Left kidney (tissue), 2 donors: Measurements from ENCODE around the gene PTPRH. TPM values are rescaled to one million over a fixed set of nuclear protein-coding genes. Genes with fewer than 3 reads are reported as not detected.
"Not testable (repeated sequence)": the region's sequence is repeated elsewhere in the genome, so short reads cannot be mapped to it uniquely, and the experiment has no call there.

ENCODE experiments used
- DNase-seq: peaks from one replicate; pipeline ENCODE4 v3.0.0-alpha.2; 2013
- polyA plus RNA-seq: library from polyadenylated mRNA; unstranded; fragments of 120-200 nt; gene quantifications from one replicate; pipeline ENCODE4 v1.2.1, GENCODE V29; 2013; ENCODE audit not compliant: insufficient read length

PTPRH gene
- polyA plus RNA-seq, 1 donor, result 0.07 TPM

GRCh38 chr19:55226788-55227187 is 17.5 kb upstream of the PTPRH start:
- no peak for DNase-seq

- DNase-seq, result no peak
Measured at GRCh38 chr19:55226273-55226672, 17.0 kb upstream of the PTPRH start.

- DNase-seq, result no peak
Measured at GRCh38 chr19:55225415-55225958, 16.2 kb upstream of the PTPRH start.

GRCh38 chr19:55224679-55225414 is 15.5 kb upstream of the PTPRH start:
- DNase-seq, result not testable (repeated sequence)

GRCh38 chr19:55224038-55224665 is 14.9 kb upstream of the PTPRH start:
- no peak for DNase-seq

- no peak for DNase-seq
Measured at GRCh38 chr19:55223291-55224037, 14.2 kb upstream of the PTPRH start.

GRCh38 chr19:55220525-55220924 is 11.2 kb upstream of the PTPRH start:
- DNase-seq, result no peak

GRCh38 chr19:55216461-55217198 is 7.3 kb upstream of the PTPRH start:
- peak; percentile 78 for DNase-seq

- DNase-seq, result no peak
Measured at GRCh38 chr19:55213547-55213946, 4.2 kb upstream of the PTPRH start.

GRCh38 chr19:55212447-55212846 is 3.1 kb upstream of the PTPRH start:
- no peak for DNase-seq

GRCh38 chr19:55209693-55210472 is 582 bp upstream of the PTPRH start:
- no peak for DNase-seq

GRCh38 chr19:55206664-55207500 is 2.4 kb downstream of the PTPRH start:
- DNase-seq, result peak; percentile 31

GRCh38 chr19:55202199-55202598 is 7.1 kb downstream of the PTPRH start:
- DNase-seq, result not testable (repeated sequence)

GRCh38 chr19:55199620-55200204 is 9.6 kb downstream of the PTPRH start:
- DNase-seq, result no peak

GRCh38 chr19:55198651-55199050 is 10.7 kb downstream of the PTPRH start:
- no peak for DNase-seq

- DNase-seq, result no peak
Measured at GRCh38 chr19:55197528-55197927, 11.8 kb downstream of the PTPRH start.

- DNase-seq, result no peak
Measured at GRCh38 chr19:55196803-55197202, 12.5 kb downstream of the PTPRH start.

- no peak for DNase-seq
Measured at GRCh38 chr19:55193481-55193880, 15.8 kb downstream of the PTPRH start.

- no peak for DNase-seq
Measured at GRCh38 chr19:55189403-55189835, 19.9 kb downstream of the PTPRH start.

GRCh38 chr19:55188625-55189024 is 20.7 kb downstream of the PTPRH start:
- DNase-seq, result no peak
